H1 (cell line): Measurements from ENCODE around the gene EXD3. TPM values are rescaled to one million over a fixed set of nuclear protein-coding genes. Genes with fewer than 3 reads are reported as not detected.

Experiments
- CTCF ChIA-PET: fragments of 300-600 bp; sonication (Branson Sonifier 250); formaldehyde crosslinking; loops from one replicate; lab custom pipeline; 2021; ENCODE audit not compliant: partially characterized antibody; lab: Charles Lee
- POLR2A ChIA-PET: fragments of 300-600 bp; sonication (Branson Sonifier 250); formaldehyde crosslinking; loops from one replicate; lab custom pipeline; 2021; ENCODE audit warnings: inconsistent platforms; ENCODE audit not compliant: partially characterized antibody; lab: Charles Lee
- DNase-seq, 2 experiments: peaks; one replicate each; pipeline versions ENCODE4 v3.0.0 to v3.0.0-alpha.2; 2010 to 2022; ENCODE audit warnings: low spot score in 2 of 2, low read depth in 1 of 2, mixed read lengths in 1 of 2
- FAIRE-seq: peaks from 2 replicates; lab custom pipeline; 2011; peaks lifted over from hg19 to GRCh38; lab: Jason Lieb, UNC
- H2AFZ ChIP-seq: 2 replicates; pipeline ENCODE4 v1.8.1; 2012; ENCODE audit warnings: low read length, inconsistent platforms
- H2AK5ac ChIP-seq: 2 replicates; pipeline ENCODE4 v1.6.1; 2013; ENCODE audit warnings: low read depth, low read length
- H2BK120ac ChIP-seq: replicated peaks from 2 replicates; pipeline ENCODE3; 2013; ENCODE audit warnings: low read depth, low read length, inconsistent platforms
- H2BK12ac ChIP-seq: 2 replicates; pipeline ENCODE4 v1.6.1; 2013; ENCODE audit warnings: low read depth, low read length
- H2BK15ac ChIP-seq: 2 replicates; pipeline ENCODE4 v1.6.1; 2013; ENCODE audit warnings: low read length
- H2BK20ac ChIP-seq: 2 replicates; pipeline ENCODE4 v1.6.1; 2013; ENCODE audit warnings: low read length
- H2BK5ac ChIP-seq: 2 replicates; pipeline ENCODE4 v1.6.1; 2013; ENCODE audit warnings: low read depth, low read length
- H3K14ac ChIP-seq: 2 replicates; pipeline ENCODE4 v1.6.1; 2013; ENCODE audit warnings: inconsistent platforms; ENCODE audit not compliant: insufficient read length
- H3K18ac ChIP-seq: 2 replicates; pipeline ENCODE4 v1.6.1; 2013; ENCODE audit warnings: low read length; ENCODE audit errors: extremely low read depth
- H3K23ac ChIP-seq: 2 replicates; pipeline ENCODE4 v1.6.1; 2013; ENCODE audit warnings: inconsistent platforms; ENCODE audit not compliant: insufficient read length
- H3K23me2 ChIP-seq: 2 replicates; pipeline ENCODE4 v1.6.1; 2013; ENCODE audit warnings: low read depth, low read length
- H3K27ac ChIP-seq: 2 replicates; pipeline ENCODE4 v1.6.1; 2011; ENCODE audit warnings: low read depth, low read length, inconsistent platforms
- H3K27me3 ChIP-seq, 4 experiments: replicated peaks in 1 of 4; 1 replicate in 1 of 4; 2 replicates in 3 of 4; pipeline versions ENCODE4 v1.6.1 to v1.8.1; 2011 to 2013; ENCODE audit warnings: low read length in 3 of 4, mild to moderate bottlenecking in 3 of 4, inconsistent platforms in 2 of 4, mixed read lengths in 2 of 4, moderate library complexity in 1 of 4; ENCODE audit not compliant: control insufficient read depth in 3 of 4, insufficient read depth in 3 of 4; ENCODE audit errors: extremely low read depth in 1 of 4
- H3K36me3 ChIP-seq, 4 experiments: 2 replicates each; pipeline versions ENCODE4 v1.6.1 to v1.8.1; 2011 to 2013; ENCODE audit warnings: mild to moderate bottlenecking in 4 of 4, low read length in 3 of 4, moderate library complexity in 2 of 4, control low read depth in 1 of 4, inconsistent platforms in 1 of 4; ENCODE audit not compliant: insufficient read depth in 4 of 4, control insufficient read depth in 2 of 4
- H3K4ac ChIP-seq: replicated peaks from 2 replicates; pipeline ENCODE3; 2013; ENCODE audit warnings: low read length, low read depth, mixed read lengths, inconsistent platforms; ENCODE audit not compliant: insufficient read length
- H3K4me1 ChIP-seq, 4 experiments: replicated peaks in 1 of 4; 1 replicate in 1 of 4; 2 replicates in 3 of 4; pipeline versions ENCODE4 v1.6.1 to v1.8.1; 2011 to 2013; ENCODE audit warnings: low read length in 3 of 4, inconsistent platforms in 2 of 4, mixed read lengths in 1 of 4; ENCODE audit not compliant: insufficient read depth in 4 of 4, control insufficient read depth in 3 of 4
- H3K4me2 ChIP-seq, 2 experiments: 2 replicates each; pipeline versions ENCODE4 v1.6.1 to v1.8.1; 2011 to 2013; ENCODE audit warnings: low read depth in 2 of 2, low read length in 2 of 2, control low read depth in 1 of 2, inconsistent platforms in 1 of 2, mild to moderate bottlenecking in 1 of 2; ENCODE audit not compliant: insufficient read depth in 1 of 2
- H3K4me3 ChIP-seq, 4 experiments: fragments of 200-600, 300-600 bp in 1 of 4; sonication (generic), shearing (Covaris generic), sonication (Bioruptor Twin) in 1 of 4; 2 replicates each; pipeline versions ENCODE4 v1.5.1 to v1.8.1; 2011 to 2016; ENCODE audit warnings: low read length in 4 of 4, low read depth in 3 of 4, control low read depth in 2 of 4, inconsistent platforms in 2 of 4, mild to moderate bottlenecking in 2 of 4, mixed read lengths in 1 of 4, moderate library complexity in 1 of 4; ENCODE audit not compliant: insufficient read depth in 2 of 4; ENCODE audit errors: extremely low read depth in 1 of 4
- H3K56ac ChIP-seq: replicated peaks from 2 replicates; pipeline ENCODE3; 2013; ENCODE audit warnings: low read depth, mild to moderate bottlenecking, mixed read lengths, low read length, inconsistent platforms; ENCODE audit not compliant: insufficient read length
- H3K79me1 ChIP-seq: 2 replicates; pipeline ENCODE4 v1.6.1; 2013; ENCODE audit warnings: low read depth, low read length, control low read depth
- H3K79me2 ChIP-seq, 2 experiments: 2 replicates each; pipeline versions ENCODE4 v1.6.1 to v1.8.1; 2012 to 2013; ENCODE audit warnings: low read length in 2 of 2, mild to moderate bottlenecking in 2 of 2, inconsistent platforms in 1 of 2; ENCODE audit not compliant: insufficient read depth in 2 of 2, control insufficient read depth in 1 of 2
- H3K9ac ChIP-seq, 4 experiments: replicated peaks in 1 of 4; 1 replicate in 1 of 4; 2 replicates in 3 of 4; pipeline versions ENCODE4 v1.6.1 to v1.8.1; 2011 to 2013; ENCODE audit warnings: low read depth in 3 of 4, low read length in 3 of 4, control low read depth in 2 of 4, mild to moderate bottlenecking in 2 of 4, moderate library complexity in 2 of 4, inconsistent platforms in 1 of 4; ENCODE audit errors: extremely low read depth in 1 of 4
- H3K9me3 ChIP-seq, 2 experiments: 2 replicates each; pipeline versions ENCODE4 v1.6.1 to v1.8.1; 2012 to 2013; ENCODE audit warnings: mild to moderate bottlenecking in 2 of 2, moderate library complexity in 2 of 2, control low read depth in 1 of 2, inconsistent platforms in 1 of 2, low read depth in 1 of 2, low read length in 1 of 2, mixed read lengths in 1 of 2; ENCODE audit not compliant: insufficient read depth in 2 of 2
- H4K20me1 ChIP-seq, 2 experiments: replicated peaks in 1 of 2; 2 replicates each; pipeline versions ENCODE3 to v1.8.1; 2011 to 2013; ENCODE audit warnings: inconsistent platforms in 2 of 2, low read length in 2 of 2, mild to moderate bottlenecking in 1 of 2; ENCODE audit not compliant: insufficient read depth in 2 of 2, control insufficient read depth in 1 of 2
- H4K5ac ChIP-seq: 2 replicates; pipeline ENCODE4 v1.6.1; 2013; ENCODE audit warnings: low read length, low read depth, mixed read lengths, inconsistent platforms; ENCODE audit not compliant: insufficient read length
- H4K8ac ChIP-seq: 2 replicates; pipeline ENCODE4 v1.8.0; 2013; ENCODE audit warnings: mild to moderate bottlenecking, moderate library complexity, low read length, inconsistent platforms; ENCODE audit not compliant: insufficient read depth; ENCODE audit errors: extremely low read depth
- H4K91ac ChIP-seq: replicated peaks from 2 replicates; pipeline ENCODE3; 2013; ENCODE audit warnings: low read length, mixed read lengths, inconsistent platforms; ENCODE audit not compliant: insufficient read length
- CREB1 ChIP-seq: IDR thresholded peaks from 2 replicates; pipeline ENCODE4 v1.6.1; 2012; ENCODE audit warnings: inconsistent platforms
- FOSL1 ChIP-seq: IDR thresholded peaks from 2 replicates; pipeline ENCODE4 v1.6.1; 2011; ENCODE audit warnings: mild to moderate bottlenecking, low read depth, low read length, moderate library complexity; ENCODE audit not compliant: insufficient read depth
- WGBS, 2 experiments: shearing (Covaris generic) in 1 of 2; methylation state at CpG; one replicate each; pipeline versions ENCODE4 v1.1.6 to v1.1.7; 2013 to 2015; ENCODE audit warnings: low lambda C conversion rate in 2 of 2, mixed read lengths in 2 of 2, inconsistent platforms in 1 of 2, low coverage in 1 of 2, missing lambda C conversion rate in 1 of 2; ENCODE audit not compliant: insufficient replicate concordance in 2 of 2, insufficient coverage in 1 of 2, insufficient read length in 1 of 2; ENCODE audit errors: extremely low coverage in 1 of 2, missing lambda C conversion rate in 1 of 2; 5-methylcytosine and 5-hydroxymethylcytosine counted together
- polyA plus RNA-seq, 7 experiments: library from polyadenylated mRNA; depleted of rRNA in 3 of 7; stranded (reverse) in 5 of 7; unstranded in 2 of 7; fragments of >200 nt in 5 of 7; fragments of 200-250 nt in 2 of 7; gene quantifications; 1 replicate in 5 of 7; 2 replicates in 1 of 7; 4 replicates in 1 of 7; pipeline versions ENCODE4 v1.2.1 to v1.2.3, GENCODE V29; 2011 to 2013; ENCODE audit warnings: missing spikeins in 2 of 7, mixed read lengths in 2 of 7
- total RNA-seq: library from RNA; stranded (reverse); fragmentation: NEBNext Ultra II Directional; extraction: Animal tissue kit (Norgen Biotek cat#: 25700); gene quantifications from 2 replicates; pipeline ENCODE4 v1.2.1, GENCODE V29; 2021

EXD3 gene
- total and polyA plus RNA-seq, 2 of the 8 experiments (the other 6 are each of a cell fraction or from before 2014, with no cell fraction given) = 7.2 to 9.4 TPM

- Histone ChIP-seq H3K18ac (no peak overlapping the region), H3K23ac (no peak overlapping the region), H4K8ac (no peak overlapping the region), H2BK20ac (peak overlapping the region; percentile 72; the same call in 1 of the 2 replicates), H2AFZ (no peak overlapping the region), H4K20me1 (peaks cover 0 to 7% of the 10 kb centered on the region in 2 experiments), H4K91ac (peak overlapping the region; percentile 25), H3K4me3 (no peak overlapping the region), H3K79me1 (peaks cover 3% of the 10 kb centered on the region), H4K5ac (no peak overlapping the region), H3K27me3 (peaks cover 0 to 16% (median 7%) of the 10 kb centered on the region in 4 experiments; a peak in 5 of 7 replicates), H3K56ac (no peak overlapping the region), H3K9me3 (no peaks in the 10 kb centered on the region), H3K36me3 (no peaks in the 10 kb centered on the region), H3K27ac (no peak overlapping the region), H2BK5ac (no peak overlapping the region), H2BK15ac (peak overlapping the region; percentile 72; the same call in 1 of the 2 replicates), H2BK120ac (no peak overlapping the region), H3K4ac (peak overlapping the region; percentile 9), H3K9ac (no peak overlapping the region), H3K23me2 (peaks cover 11% of the 10 kb centered on the region), H2AK5ac (peak overlapping the region; percentile 39; the same call in 1 of the 2 replicates), H3K4me1 (peaks cover 0 to 50% (median 39%) of the 10 kb centered on the region in 4 experiments; a peak in 6 of 7 replicates), H3K79me2 (peaks cover 0 to 3% of the 10 kb centered on the region in 2 experiments; a peak in 1 of 4 replicates), H2BK12ac (peak overlapping the region; percentile 87; the same call in 1 of the 2 replicates), H3K4me2 (no peak overlapping the region), H3K14ac (no peak overlapping the region)
- ChIA-PET POLR2A (interaction anchor here (1.3 to 10.0 kb wide), 4 partner anchors 12 to 61 kb away, joined by 4 to 129 read pairs (median 6); partner anchors contain the start of genes NELFB and TOR4A), CTCF (interaction anchor here (0.7 to 4.7 kb wide), 17 partner anchors 8 to 275 kb away, joined by 3 to 55 read pairs (median 3); no protein-coding TSS in a partner anchor)
- DNase-seq (peak in 1 of 2 experiments; percentile 49), FAIRE-seq (no peak)
- 86% methylated on average over 14 of the region's 22 CpGs; no CpG with 5 or more reads in 1 of the 2 experiments for WGBS, 2 experiments
- TF ChIP-seq CREB1 (no peak), FOSL1 (0 out of 2 replicates have a peak, but pooled peaks have one; percentile 17)
Measured at GRCh38 chr9:137303893-137304382, 119.0 kb downstream of the EXD3 start.
